PC-3 (cell line): ENCODE data around the gene FAM186B.

Source experiments
- CTCF ChIP-seq: fragments of 300-600 bp; sonication (generic); conservative IDR thresholded peaks from 2 replicates; pipeline ENCODE4 v1.5.1; 2017; ENCODE audit warnings: antibody characterized with exemption, low read depth, mild to moderate bottlenecking, low read length
- EZH2phosphoT487 ChIP-seq: fragments of 300-600 bp; sonication (generic); IDR thresholded peaks from 2 replicates; pipeline ENCODE4 v1.6.1; 2018; ENCODE audit warnings: mild to moderate bottlenecking, antibody characterized with exemption, low read length, borderline replicate concordance

- TF ChIP-seq CTCF (no peak), EZH2phosphoT487 (no peak)
These were observed 39.8 kb downstream of the FAM186B start for GRCh38 chr12:49565406-49566265.
